Stimulated activated CD4-positive, alpha-beta T cell treated with anti-CD3 and anti-CD28 coated beads, Interleukin-1b, Interleukin-23, amount 100 ng/mL, for 24 hours (primary cell): Measurements from ENCODE around the gene TIMM8A.

Experiments used
- DNase-seq, 4 experiments: peaks; one replicate each; pipeline ENCODE4 v3.0.0-alpha.2; 2020; ENCODE audit warnings: low read depth in 4 of 4, low spot score in 1 of 4

Gene TIMM8A, protein sequence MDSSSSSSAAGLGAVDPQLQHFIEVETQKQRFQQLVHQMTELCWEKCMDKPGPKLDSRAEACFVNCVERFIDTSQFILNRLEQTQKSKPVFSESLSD

GRCh38 chrX:101348452-101349192 is at the start of gene TIMM8A:
Gene TIMM8A, minus strand, starts transcription at chrX:101348742. Its CDS starts 78 bp downstream, at chrX:101348664.
- peak; percentile 40 to 71 (median 58) for DNase-seq

- no peak for DNase-seq
Measured at GRCh38 chrX:101397779-101398178, 49.2 kb upstream of the TIMM8A start.

- DNase-seq: no peak
Measured at GRCh38 chrX:101395789-101396188, 47.2 kb upstream of the TIMM8A start.

DNA sequence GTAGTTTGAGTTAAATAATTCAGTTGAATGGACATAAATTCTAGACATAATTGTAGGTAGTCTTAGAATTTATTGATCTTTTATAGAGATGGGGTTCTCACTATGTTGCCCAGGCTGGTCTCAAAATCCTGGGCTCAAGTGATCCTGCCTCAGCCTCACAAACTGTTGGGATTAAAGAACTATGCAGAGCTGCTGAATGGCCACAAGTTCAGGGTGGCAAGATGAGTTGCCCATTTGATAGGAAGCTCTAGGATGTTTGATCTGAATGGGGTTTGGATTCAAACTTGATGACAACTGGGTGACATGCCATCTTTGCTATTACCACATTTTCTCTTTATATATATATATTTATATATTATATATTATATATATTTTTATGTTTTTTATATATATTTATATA is 45.8 kb upstream of the TIMM8A start:
- DNase-seq: no peak

DNA sequence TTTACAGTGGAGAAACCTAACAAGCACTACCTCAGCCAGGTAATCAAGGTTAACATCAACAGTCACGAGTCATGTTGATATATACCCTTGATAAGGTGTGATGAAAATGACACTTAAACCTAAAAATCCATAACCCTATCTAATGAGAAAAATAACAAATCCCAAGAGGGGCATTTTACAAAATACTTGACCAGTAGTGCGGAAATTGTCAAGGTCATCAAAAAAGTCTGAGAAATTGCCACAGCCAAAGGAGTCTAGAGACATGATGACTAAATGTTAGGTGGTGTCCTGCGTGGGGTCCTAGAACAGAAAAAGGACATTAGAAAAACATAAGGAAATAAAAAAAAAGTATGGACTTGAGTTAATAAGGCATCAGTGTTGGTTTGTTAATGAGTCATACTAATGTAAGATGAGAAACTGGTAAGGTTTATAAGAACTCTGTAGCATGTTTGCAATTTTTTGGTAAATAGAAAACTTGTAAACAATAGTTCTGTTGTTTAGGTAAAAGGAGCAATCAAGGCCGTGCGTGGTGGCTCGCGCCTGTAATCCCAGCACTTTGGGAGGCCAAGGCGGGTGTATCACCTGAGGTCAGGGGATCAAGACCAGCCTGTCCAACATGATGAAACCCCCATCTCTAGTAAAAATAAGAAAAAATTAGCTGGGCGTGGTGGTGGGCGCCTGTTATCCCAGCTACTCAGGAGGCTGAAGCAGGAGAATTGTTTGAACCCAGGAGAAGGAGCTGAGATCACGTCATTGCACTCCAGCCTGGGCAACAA is 45.2 kb upstream of the TIMM8A start:
- DNase-seq: no peak

DNA sequence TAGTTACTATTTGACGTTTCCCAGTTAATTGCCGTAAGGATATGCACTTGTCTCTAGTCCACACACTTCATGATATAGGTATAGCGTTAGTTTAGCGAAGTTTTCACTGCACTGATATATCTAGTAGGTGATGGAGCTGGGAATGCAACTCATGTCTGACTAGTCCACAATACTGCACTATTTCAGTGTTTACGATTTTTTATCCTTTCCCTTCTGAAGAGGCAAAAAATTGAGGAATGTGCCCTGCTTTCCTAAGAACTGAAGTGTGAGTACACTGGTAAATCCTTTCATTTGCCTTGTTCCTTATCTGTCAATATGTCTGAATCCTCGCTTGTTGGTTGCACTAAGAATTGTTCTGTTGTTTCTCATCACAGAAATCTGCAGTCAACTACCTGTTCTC is 43.3 kb upstream of the TIMM8A start:
- no peak for DNase-seq

DNA sequence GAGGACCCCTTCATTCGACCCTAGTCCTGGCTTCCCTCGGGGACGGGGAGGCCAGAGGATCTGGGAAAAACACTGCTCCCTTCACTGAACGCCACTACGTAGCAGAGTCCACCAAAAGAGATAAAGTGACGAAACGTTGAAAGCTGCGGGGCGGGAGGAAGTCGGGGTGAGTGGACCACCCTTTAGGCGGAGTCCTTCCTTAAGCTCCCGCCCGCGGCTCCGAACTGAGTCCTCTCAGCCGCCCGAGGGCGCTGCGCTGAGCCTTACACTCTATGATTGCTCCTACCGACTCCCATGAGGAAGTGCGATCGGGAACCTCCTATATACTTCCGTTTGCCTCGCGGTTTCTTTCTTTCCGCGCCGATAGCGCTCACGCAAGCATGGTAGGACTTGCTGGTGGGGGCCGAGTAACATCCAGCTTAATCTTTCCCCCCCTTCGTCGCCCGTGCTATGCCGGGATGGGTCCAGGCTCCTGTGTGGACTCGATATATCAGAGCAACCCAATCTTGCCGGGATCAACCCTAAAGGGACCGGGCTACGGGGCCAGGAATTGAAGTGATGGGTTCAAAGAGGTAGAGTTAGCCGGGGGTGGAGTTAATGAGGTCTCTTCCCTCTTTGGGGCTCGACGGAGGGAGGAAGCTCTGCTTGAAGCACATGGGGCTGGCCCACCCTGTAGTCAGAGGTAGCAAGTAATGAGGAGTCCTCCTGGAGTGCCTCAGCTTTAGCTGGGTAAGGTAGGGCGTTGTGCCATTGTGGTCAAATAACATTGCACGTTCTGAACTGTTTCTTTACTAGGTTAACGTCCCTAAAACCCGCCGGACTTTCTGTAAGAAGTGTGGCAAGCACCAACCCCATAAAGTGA is 42.4 kb upstream of the TIMM8A start, which contains the start of gene RPL36A:
Gene RPL36A (plus strand): TSS at position 348 of the 862 bp plus-strand sequence. CDS start 33 bp downstream, at position 381.
- peak; percentile 53 to 76 (median 62) for DNase-seq

- no peak for DNase-seq
Measured at GRCh38 chrX:101388604-101389003, 40.1 kb upstream of the TIMM8A start.

GRCh38 chrX:101386542-101386885 is 38.0 kb upstream of the TIMM8A start:
- no peak for DNase-seq

DNA sequence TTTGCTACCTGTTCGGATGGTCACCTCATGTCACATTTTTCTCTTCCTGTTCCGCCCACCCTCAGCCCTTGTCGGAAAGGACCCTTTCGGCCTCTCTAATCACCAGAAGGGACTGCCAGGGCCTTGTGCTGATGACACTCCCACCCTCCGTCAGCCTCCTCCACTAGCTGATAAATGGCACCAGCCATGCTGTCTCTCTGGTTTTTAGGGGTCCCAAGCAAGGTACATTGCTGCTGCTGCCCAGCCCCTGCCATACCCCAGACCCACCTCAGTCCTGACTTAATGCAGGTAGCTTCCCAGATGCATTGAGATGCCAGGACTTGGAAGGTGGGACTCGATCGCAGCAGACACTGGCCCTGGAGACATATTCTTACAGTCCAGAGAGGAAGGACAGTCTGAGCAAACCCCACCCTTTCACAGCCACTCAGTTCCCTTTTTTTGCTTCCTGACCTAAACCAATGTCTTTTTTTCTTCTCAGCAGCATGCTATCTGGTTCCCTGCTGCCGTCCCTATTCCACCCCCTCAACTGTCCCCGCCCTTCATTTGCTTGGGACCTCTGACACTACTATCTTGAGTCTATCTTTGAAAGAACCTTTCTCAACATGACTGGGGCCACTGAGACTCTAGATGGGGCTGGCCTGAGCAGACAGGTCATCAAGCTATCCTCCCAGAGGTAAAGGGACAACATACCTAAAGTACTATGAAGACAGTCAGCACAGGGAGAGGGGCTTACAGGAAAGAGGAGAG is 37.4 kb upstream of the TIMM8A start, which contains the start of gene BTK:
Gene BTK (minus strand): TSS at position 397 of the 747 bp plus-strand sequence. CDS start 10,907 bp downstream, outside the sequence.
- no peak for DNase-seq

DNA sequence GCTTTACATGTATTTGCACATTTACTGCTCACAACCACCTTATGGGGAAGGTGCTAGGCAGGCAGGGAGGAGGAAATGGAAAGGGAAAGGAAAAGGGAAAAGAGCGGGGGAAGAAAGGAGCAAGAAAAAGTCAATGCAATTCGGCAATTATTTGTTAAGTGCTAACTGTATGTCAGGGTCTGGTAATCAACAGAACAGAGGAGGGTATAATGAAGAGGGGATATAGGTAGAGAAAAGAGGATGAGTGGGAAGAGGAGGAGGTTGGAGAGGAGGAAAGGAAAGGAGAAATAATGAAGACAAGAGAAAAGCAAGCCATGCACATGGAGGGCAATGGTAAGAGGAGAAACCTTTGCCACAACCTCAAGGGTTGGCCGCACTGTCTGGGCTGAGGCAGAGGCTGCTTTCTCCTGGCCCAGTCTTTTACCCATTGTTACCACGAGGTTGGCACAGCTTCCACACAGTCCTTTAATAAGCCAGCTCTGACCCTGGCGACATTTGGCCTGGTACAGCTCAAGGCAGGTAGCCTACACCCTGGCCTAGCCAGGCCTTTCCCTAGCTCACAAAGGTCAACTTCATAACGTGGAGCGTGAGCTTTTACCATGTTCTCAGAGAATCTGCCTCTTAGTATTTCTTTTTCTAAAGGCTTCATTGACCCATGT is 36.6 kb upstream of the TIMM8A start:
- DNase-seq: no peak

DNA sequence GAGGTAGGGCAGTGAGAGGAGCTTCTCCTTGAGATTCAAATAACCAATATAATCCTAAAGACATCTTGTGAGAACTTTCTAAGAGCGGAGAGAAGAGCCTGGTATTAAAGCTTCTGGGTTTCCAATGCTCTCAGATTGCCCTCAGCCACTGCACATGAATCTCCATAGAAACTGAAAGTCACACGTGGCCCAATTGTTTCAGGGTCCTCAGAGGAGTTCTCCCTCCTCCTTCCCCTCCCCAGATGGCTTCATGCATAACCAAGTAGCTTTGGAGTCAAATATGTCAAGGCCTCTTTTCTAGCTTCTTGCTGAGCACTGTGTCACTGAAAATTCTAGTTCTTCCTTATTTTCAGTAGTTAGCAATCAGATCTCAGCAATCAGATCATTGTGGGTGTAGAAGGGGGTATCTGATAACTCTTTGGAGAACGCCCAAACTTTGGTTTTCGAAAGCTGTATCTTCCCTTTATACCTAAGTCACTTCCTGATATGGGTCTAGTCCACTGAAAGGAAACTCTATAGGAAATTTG is 35.2 kb upstream of the TIMM8A start:
- DNase-seq: no peak

DNA sequence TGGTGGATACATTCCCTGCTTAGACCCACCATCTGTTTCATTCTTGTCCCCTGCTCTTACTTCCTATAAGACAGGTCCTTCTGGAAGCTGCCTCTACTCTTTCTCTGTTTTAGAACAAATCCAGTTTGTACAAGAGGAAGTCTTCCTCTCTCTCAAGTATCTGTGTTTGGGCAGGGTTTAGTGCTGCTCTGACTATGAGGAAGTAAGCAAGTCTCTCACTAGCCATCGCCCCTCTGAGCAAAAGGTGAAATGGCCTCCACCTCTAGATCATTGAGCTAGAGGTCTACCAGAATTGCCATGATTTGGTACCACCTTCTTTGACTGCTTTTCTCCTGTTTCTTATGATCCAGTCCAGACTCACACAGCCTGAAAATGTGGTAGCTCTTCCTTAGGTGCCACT is 29.0 kb upstream of the TIMM8A start:
- no peak for DNase-seq

DNA sequence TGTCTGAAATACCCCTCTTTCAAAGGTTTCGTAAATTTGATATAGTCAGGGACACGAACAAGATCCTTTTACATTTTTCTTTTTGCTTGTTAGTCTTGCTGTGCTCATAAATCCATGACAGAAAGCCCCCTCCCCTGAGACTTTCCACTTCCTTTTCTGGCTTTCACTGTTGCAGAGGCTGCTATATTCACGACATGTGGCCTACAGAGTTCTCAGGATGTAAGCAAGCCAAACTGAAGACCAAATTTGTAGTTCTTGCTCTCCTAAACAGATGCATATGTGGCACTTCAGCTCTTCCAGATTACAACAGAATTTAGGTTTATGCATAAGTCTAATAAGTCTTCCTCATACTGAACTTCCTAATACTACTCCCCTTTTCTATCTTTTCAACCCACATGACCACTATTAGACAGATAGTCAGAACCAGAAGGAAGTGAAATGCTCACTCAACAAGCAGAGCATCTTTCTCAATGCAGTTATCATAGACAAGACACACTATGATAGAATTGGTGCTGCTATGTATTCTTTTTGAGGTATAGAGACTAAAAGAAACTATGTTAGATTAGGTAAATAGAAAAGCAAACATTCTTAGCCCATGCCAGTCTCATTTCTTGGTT is 22.5 kb upstream of the TIMM8A start:
- no peak for DNase-seq

- DNase-seq: no peak
Measured at GRCh38 chrX:101369687-101370086, 21.1 kb upstream of the TIMM8A start.

- no peak for DNase-seq
Measured at GRCh38 chrX:101368800-101369199, 20.3 kb upstream of the TIMM8A start.

DNA sequence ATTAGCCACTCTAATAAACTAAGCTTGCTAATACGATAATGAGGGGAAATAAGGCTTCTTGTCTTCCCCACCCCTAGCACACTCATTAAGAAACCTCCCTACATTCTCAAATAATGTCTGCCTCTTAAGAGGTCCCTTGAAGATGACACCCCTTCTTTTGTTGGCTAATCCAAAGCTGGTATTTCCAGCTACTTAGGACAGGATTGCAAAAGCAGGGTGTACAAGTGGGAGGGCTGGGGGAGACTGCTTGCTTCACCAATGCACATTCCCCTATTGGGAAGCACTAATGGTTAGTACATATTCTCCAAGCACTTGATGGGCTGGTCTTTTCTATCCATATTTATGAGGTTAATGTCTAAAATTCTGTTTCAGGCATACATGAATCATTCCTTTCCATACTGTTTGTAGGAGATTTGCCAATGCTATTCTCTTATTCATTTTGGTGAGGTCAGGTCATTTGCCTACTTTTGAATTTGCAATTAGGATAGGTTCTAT is 16.8 kb upstream of the TIMM8A start:
- no peak for DNase-seq

DNA sequence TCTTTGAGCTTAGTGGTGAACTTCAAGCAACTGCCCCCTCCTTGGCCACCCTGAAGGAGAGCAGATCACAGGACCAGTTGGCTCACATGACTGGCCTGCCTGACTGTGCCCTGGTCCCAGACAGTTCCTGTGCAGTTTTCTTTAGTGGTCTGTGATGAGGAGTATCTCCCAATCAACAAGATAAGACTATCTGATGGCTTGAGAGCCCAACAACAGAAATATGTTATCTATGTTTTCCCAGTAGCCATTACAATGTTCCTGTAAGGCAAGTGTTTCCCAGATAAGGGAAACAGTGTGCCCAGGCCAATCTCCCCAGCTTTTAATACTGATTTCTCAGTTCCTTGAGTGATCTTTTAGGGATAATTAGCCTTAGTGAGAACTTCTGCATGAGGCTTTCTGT is 14.2 kb upstream of the TIMM8A start:
- no peak for DNase-seq

DNA sequence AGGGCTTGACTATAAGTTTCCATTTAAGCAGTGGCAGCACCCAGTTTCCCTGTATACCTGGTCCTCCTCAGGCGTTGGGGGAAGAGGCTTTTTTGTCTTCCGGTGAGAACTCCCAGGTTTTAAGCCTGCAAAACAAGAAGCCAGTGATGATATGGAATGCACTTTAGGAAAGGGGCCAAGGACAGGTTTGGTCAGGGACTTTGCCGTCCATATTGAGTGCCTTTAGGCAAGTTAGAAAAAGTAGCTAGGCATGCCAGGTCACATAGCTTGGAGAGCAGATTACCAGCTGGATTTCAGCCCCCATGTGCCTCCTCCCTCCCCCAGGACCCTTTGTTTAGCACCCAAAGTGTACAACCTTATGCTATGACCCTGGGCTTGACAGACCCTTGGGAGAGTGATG is 13.6 kb upstream of the TIMM8A start:
- DNase-seq: no peak
